ENCODE data around the gene COL27A1. TPM values are rescaled to one million over a fixed set of nuclear protein-coding genes. Genes with fewer than 3 reads are reported as not detected.

The COL27A1 gene
- total and polyA plus RNA-seq, 2 donors (not counting 3 experiments of a cell fraction or from before 2014, with no cell fraction given): 14.7 to 49.1 TPM

- no peak overlapping the region for H2AFZ ChIP-seq (ENCODE audit: low read depth, low read length)
- H3K27ac ChIP-seq (ENCODE audit: insufficient read depth, low read depth, low read length): no peak overlapping the region
- H3K27me3 ChIP-seq (ENCODE audit: control insufficient read depth in 2 of 2, insufficient read depth in 2 of 2, low read length in 2 of 2): no peaks in the 10 kb centered on the region
- ChIA-PET POLR2A (no interaction called here), CTCF (interaction anchor here (0.8 to 2.7 kb wide), 2 partner anchors 65 to 112 kb away, joined by 3 to 10 read pairs; partner anchors contain the start of gene COL27A1)
- intact Hi-C loops (cut with micrococcal nuclease) (loop anchor here (5.0 kb wide), 1 partner anchor 67 kb away; no protein-coding TSS in a partner anchor), dilution Hi-C loops (cut with MboI; ENCODE audit: extremely low pct_ligation_motif_present, low sequenced_read_pairs) (no loop called here)
- H3K4me3 ChIP-seq (replicated peaks in 1 of 3; ENCODE audit: insufficient read depth in 1 of 3, low read depth in 1 of 3, low read length in 3 of 3): no peak overlapping the region
- no peaks in the 10 kb centered on the region for H3K9me3 ChIP-seq (replicated peaks; ENCODE audit: control insufficient read depth, insufficient read depth, low read length)
- FAIRE-seq (no peak), DNase-seq (ENCODE audit: low read depth, low spot score) (no peak)
- no peaks in the 10 kb centered on the region for H4K20me1 ChIP-seq (replicated peaks; ENCODE audit: control insufficient read depth, extremely low read depth, insufficient read depth, low read length)
- H3K36me3 ChIP-seq (ENCODE audit: control insufficient read depth in 2 of 2, extremely low read depth in 1 of 2, insufficient read depth in 2 of 2, low read length in 2 of 2): no peaks in the 10 kb centered on the region
- H3K79me2 ChIP-seq (ENCODE audit: control insufficient read depth, insufficient read depth, low read length): no peaks in the 10 kb centered on the region
- no peak for TF ChIP-seq MYC (IDR thresholded peaks at IDR 0.05; ENCODE audit: low read depth, low read length)
- TF ChIP-seq FOS (IDR thresholded peaks at IDR 0.05; ENCODE audit: borderline replicate concordance, insufficient read depth, low read length): no peak
- TF ChIP-seq CTCF (IDR thresholded peaks at IDR 0.05; ENCODE audit: extremely low read depth in 1 of 2, insufficient read depth in 1 of 2, low read depth in 1 of 2, low read length in 2 of 2): no peak
- TF ChIP-seq JUN (IDR thresholded peaks at IDR 0.05; ENCODE audit: borderline replicate concordance, insufficient read depth, insufficient read length, low read depth): no peak
- TF ChIP-seq GATA2 (IDR thresholded peaks at IDR 0.05; ENCODE audit: insufficient read depth, insufficient read length, low read depth, low read length): no peak
- TF ChIP-seq POLR2AphosphoS5 (IDR thresholded peaks at IDR 0.05; ENCODE audit: insufficient read depth, low read depth, low read length): no peak
- no peak for TF ChIP-seq EZH2 (IDR thresholded peaks at IDR 0.05; ENCODE audit: borderline replicate concordance, low read depth, low read length, severe bottlenecking)
- no peak for TF ChIP-seq MAX (IDR thresholded peaks at IDR 0.05; ENCODE audit: insufficient read depth, insufficient read length)
- no peak for TF ChIP-seq POLR2A (IDR thresholded peaks at IDR 0.05; ENCODE audit: low read depth, low read length)
- BruUV-seq (replicated peaks): no TSS peak
- H3K9ac ChIP-seq (replicated peaks; ENCODE audit: extremely low read depth, insufficient read depth, low read length): no peak overlapping the region
- H3K9me1 ChIP-seq (replicated peaks; ENCODE audit: control insufficient read depth, extremely low read depth, insufficient read depth, low read length): no peaks in the 10 kb centered on the region
- no peak overlapping the region for H3K4me2 ChIP-seq (ENCODE audit: insufficient read depth, low read length)
- H3K4me1 ChIP-seq (ENCODE audit: control insufficient read depth, extremely low read depth, insufficient read depth, low read length): peaks cover 56% of the 10 kb centered on the region
Observed at GRCh38 chr9:114220061-114220541, 64.8 kb downstream of the COL27A1 start.

Data from endothelial cell of umbilical vein (primary cell).